Hepatocyte (in vitro differentiated cells): Measurements from ENCODE around the gene PRELP. TPM values are rescaled to one million over a fixed set of nuclear protein-coding genes. Genes with fewer than 3 reads are reported as not detected.

ENCODE experiments used
- DNase-seq: peaks from one replicate; pipeline ENCODE4 v3.0.0-alpha.2; 2016; ENCODE audit warnings: low spot score
- H2AFZ ChIP-seq: fragments of 200-600 bp; sonication (generic); 2 replicates; pipeline ENCODE4 v1.6.0; 2016; ENCODE audit warnings: antibody characterized with exemption, mild to moderate bottlenecking
- H3K27ac ChIP-seq: fragments of 200-600 bp; sonication (generic); 2 replicates; pipeline ENCODE4 v1.5.1; 2016; ENCODE audit warnings: mild to moderate bottlenecking
- H3K27me3 ChIP-seq: fragments of 200-600 bp; sonication (generic); 2 replicates; pipeline ENCODE4 v1.6.1; 2016
- H3K36me3 ChIP-seq: fragments of 200-600 bp; sonication (generic); replicated peaks from 2 replicates; pipeline ENCODE4 v1.5.1; 2016; ENCODE audit warnings: low read depth; ENCODE audit not compliant: insufficient read depth
- H3K4me1 ChIP-seq: fragments of 200-600 bp; sonication (generic); 2 replicates; pipeline ENCODE4 v1.5.1; 2016; ENCODE audit warnings: mild to moderate bottlenecking, moderate library complexity; ENCODE audit not compliant: insufficient read depth
- H3K4me2 ChIP-seq: fragments of 200-600 bp; sonication (generic); 2 replicates; pipeline ENCODE4 v1.6.0; 2016
- H3K4me3 ChIP-seq: fragments of 200-600 bp; sonication (generic); 2 replicates; pipeline ENCODE4 v1.5.1; 2016; ENCODE audit warnings: mild to moderate bottlenecking
- H3K79me2 ChIP-seq: fragments of 200-600 bp; sonication (generic); 2 replicates; pipeline ENCODE4 v1.6.0; 2017; ENCODE audit warnings: mild to moderate bottlenecking
- H3K9me2 ChIP-seq: fragments of 200-600 bp; sonication (generic); replicated peaks from 2 replicates; pipeline ENCODE4 v1.6.0; 2017; ENCODE audit warnings: mild to moderate bottlenecking; ENCODE audit not compliant: insufficient read depth
- H3K9me3 ChIP-seq: fragments of 200-600 bp; sonication (generic); 2 replicates; pipeline ENCODE4 v1.5.1; 2016; ENCODE audit warnings: low read depth, mild to moderate bottlenecking
- H4K20me1 ChIP-seq: fragments of 200-600 bp; sonication (generic); 2 replicates; pipeline ENCODE4 v1.6.0; 2016; ENCODE audit warnings: mild to moderate bottlenecking; ENCODE audit not compliant: insufficient read depth, poor library complexity, severe bottlenecking
- EZH2 ChIP-seq: fragments of 200-600 bp; sonication (generic); IDR thresholded peaks from 2 replicates; pipeline ENCODE4 v1.6.1; 2016; ENCODE audit warnings: antibody characterized with exemption, mild to moderate bottlenecking, borderline replicate concordance
- EZH2phosphoT487 ChIP-seq: fragments of 200-600 bp; sonication (generic); IDR thresholded peaks from one replicate; pipeline ENCODE4 v1.6.1; 2018; ENCODE audit warnings: antibody characterized with exemption, mild to moderate bottlenecking, low read depth, moderate library complexity; ENCODE audit not compliant: unreplicated experiment, severe bottlenecking
- WGBS: methylation state at CpG from one replicate; pipeline ENCODE4 v1.1.6; 2016; ENCODE audit warnings: low lambda C conversion rate; ENCODE audit errors: missing lambda C conversion rate; 5-methylcytosine and 5-hydroxymethylcytosine counted together
- polyA plus RNA-seq: library from polyadenylated mRNA; unstranded; fragments of >200 nt; fragmentation: Nextera tagmentation; extraction: Ambion mirVana; gene quantifications from 2 replicates; pipeline ENCODE4 v1.2.1, GENCODE V29; 2016
- total RNA-seq: library from RNA; depleted of rRNA; stranded (reverse); fragments of >200 nt; gene quantifications from 2 replicates; pipeline ENCODE4 v1.2.3, GENCODE V29; 2014
- TF ChIP-seq, protein P1 (sequence below): fragments of 200-600 bp; sonication (generic); IDR thresholded peaks from 2 replicates; pipeline ENCODE4 v1.5.1; 2016; ENCODE audit warnings: antibody characterized with exemption, mild to moderate bottlenecking; ENCODE audit not compliant: poor library complexity

The PRELP gene
- total and polyA plus RNA-seq, 2 experiments from 2014 or later = 0.83 to 10.8 TPM

DNA sequence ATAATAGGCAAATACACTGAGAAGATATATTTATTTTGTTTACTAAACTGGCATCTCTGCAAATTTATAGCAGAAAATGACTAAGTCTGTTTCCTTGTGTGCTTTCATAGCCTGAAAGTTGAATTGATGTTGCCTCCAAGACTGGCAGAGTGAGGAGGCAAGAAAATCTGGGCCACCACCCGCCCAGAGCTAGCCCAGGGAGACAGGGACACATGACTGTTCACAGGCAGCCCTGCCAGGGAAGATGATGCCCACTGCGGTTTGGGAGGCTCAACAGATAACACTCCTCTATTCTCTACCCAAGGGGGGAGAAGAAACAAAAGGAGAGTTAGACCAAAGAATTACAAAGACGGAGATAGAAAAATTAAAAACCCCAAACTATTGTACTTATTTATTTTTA, 55.5 kb downstream of the PRELP start:
- WGBS = 97% methylated on average over 3 of the region's 3 CpGs

DNA sequence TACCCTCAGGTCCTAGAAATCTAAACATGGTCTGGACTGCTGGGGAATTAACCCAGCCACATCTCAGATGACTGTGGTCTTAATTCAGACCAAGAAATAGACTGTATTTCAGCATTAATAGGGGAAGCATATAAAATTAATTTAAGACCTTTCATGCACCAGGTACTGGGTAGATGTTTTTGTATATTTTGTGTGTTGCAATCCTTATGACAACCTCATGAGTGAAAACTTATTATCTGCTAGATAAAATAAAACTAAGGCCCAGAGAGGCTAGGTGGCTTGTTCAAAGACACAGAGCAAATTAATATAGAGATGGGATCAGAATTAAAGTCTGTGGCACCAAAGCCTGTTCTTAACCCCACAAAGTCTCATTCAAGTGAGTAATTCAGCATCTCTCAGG, 58.4 kb downstream of the PRELP start:
- no peaks in the 10 kb centered on the region for H3K36me3 ChIP-seq
- peak overlapping the region; percentile 82 for H3K27ac ChIP-seq
- no peak overlapping the region for H3K4me2 ChIP-seq
- H3K4me1 ChIP-seq = peaks cover 44% of the 10 kb centered on the region
- no peak overlapping the region for H2AFZ ChIP-seq
- H3K4me3 ChIP-seq = no peak overlapping the region
- H3K9me3 ChIP-seq = no peaks in the 10 kb centered on the region
- no peaks in the 10 kb centered on the region for H3K9me2 ChIP-seq
- DNase-seq = no peak
- TF ChIP-seq EZH2phosphoT487 (no peak), EZH2 (no peak)
- TF ChIP-seq, protein P1, sequence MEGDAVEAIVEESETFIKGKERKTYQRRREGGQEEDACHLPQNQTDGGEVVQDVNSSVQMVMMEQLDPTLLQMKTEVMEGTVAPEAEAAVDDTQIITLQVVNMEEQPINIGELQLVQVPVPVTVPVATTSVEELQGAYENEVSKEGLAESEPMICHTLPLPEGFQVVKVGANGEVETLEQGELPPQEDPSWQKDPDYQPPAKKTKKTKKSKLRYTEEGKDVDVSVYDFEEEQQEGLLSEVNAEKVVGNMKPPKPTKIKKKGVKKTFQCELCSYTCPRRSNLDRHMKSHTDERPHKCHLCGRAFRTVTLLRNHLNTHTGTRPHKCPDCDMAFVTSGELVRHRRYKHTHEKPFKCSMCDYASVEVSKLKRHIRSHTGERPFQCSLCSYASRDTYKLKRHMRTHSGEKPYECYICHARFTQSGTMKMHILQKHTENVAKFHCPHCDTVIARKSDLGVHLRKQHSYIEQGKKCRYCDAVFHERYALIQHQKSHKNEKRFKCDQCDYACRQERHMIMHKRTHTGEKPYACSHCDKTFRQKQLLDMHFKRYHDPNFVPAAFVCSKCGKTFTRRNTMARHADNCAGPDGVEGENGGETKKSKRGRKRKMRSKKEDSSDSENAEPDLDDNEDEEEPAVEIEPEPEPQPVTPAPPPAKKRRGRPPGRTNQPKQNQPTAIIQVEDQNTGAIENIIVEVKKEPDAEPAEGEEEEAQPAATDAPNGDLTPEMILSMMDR = no peak
- no peaks in the 10 kb centered on the region for H4K20me1 ChIP-seq
- no peaks in the 10 kb centered on the region for H3K79me2 ChIP-seq
- no peaks in the 10 kb centered on the region for H3K27me3 ChIP-seq

More for the DNA sequence above, 55.5 kb downstream of the PRELP start:
- Histone ChIP-seq H3K27me3 (no peaks in the 10 kb centered on the region), H2AFZ (no peak overlapping the region), H3K79me2 (no peaks in the 10 kb centered on the region), H4K20me1 (no peaks in the 10 kb centered on the region), H3K4me2 (no peak overlapping the region), H3K9me3 (no peaks in the 10 kb centered on the region), H3K4me1 (peaks cover 30% of the 10 kb centered on the region), H3K27ac (no peak overlapping the region), H3K9me2 (no peaks in the 10 kb centered on the region), H3K4me3 (no peak overlapping the region), H3K36me3 (no peaks in the 10 kb centered on the region)
- TF ChIP-seq EZH2phosphoT487 (no peak), EZH2 (no peak)
- TF ChIP-seq, protein P1 = no peak
- no peak for DNase-seq

DNA sequence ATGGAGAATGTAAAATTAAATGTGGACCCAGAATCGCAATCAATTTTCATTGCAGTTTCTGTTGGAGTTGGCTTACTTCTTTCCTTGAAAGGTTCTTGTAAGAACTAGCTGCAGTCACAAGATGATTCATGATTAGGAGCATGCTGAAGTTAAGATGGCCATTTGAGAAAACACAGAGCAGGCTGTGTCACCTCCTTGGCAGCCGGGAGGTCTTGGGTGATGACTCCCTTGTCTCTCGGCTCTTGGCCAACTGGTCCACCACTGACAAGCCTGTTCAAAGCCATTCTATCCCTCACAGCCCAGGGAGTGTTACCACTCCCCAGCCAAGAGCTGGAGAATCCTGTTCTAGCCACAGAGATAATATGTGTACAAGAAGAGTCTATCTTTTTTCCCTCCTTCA, 58.9 kb downstream of the PRELP start:
- Histone ChIP-seq H3K36me3 (no peaks in the 10 kb centered on the region), H3K4me2 (no peak overlapping the region), H3K9me2 (no peaks in the 10 kb centered on the region), H3K27ac (peak overlapping the region; percentile 82), H4K20me1 (no peaks in the 10 kb centered on the region), H3K9me3 (no peaks in the 10 kb centered on the region), H3K79me2 (no peaks in the 10 kb centered on the region), H3K4me1 (peaks cover 44% of the 10 kb centered on the region), H3K4me3 (no peak overlapping the region), H3K27me3 (no peaks in the 10 kb centered on the region), H2AFZ (no peak overlapping the region)
- TF ChIP-seq EZH2phosphoT487 (no peak), EZH2 (no peak)
- TF ChIP-seq, protein P1 = no peak
- peak; percentile 81 for DNase-seq
- 71% methylated on average over 3 of the region's 3 CpGs for WGBS

DNA sequence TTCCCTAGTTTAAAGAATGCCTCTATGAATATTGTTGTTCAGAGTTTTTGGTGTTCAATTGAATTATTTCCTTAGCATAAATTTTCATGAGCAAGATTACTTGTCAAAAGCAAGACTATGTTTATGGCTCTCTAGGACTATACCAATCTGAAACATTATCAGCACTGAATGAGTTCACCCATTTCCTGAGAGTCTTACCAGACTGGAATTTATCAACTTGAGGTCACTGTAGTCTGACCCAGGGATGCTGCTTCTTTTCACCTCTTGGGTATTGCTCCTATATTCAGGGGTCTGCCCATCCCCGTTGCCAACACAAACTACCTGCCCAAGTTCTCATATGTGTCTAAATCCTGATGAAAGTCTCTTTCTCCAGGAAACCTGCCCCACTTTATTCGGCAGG, 61.0 kb downstream of the PRELP start:
- Histone ChIP-seq H3K4me2 (peak overlapping the region; percentile 4), H3K79me2 (no peaks in the 10 kb centered on the region), H3K9me2 (no peaks in the 10 kb centered on the region), H4K20me1 (no peaks in the 10 kb centered on the region), H3K9me3 (no peaks in the 10 kb centered on the region), H3K27me3 (no peaks in the 10 kb centered on the region), H2AFZ (no peak overlapping the region), H3K4me3 (no peak overlapping the region), H3K36me3 (no peaks in the 10 kb centered on the region), H3K4me1 (peaks cover 39% of the 10 kb centered on the region), H3K27ac (peak overlapping the region; percentile 83)
- no peak for TF ChIP-seq EZH2phosphoT487
- TF ChIP-seq, protein P1 = no peak
- TF ChIP-seq EZH2 = no peak
- DNase-seq = no peak
- 56% methylated on average over 2 of the region's 2 CpGs for WGBS
